ENCODE data around the gene VAV1. TPM values are rescaled to one million over a fixed set of nuclear protein-coding genes. Genes with fewer than 3 reads are reported as not detected.

The VAV1 gene
- total RNA-seq, 4 donors from 2014 or later, result 1.0 to 2.0 (median 1.4) TPM

DNA sequence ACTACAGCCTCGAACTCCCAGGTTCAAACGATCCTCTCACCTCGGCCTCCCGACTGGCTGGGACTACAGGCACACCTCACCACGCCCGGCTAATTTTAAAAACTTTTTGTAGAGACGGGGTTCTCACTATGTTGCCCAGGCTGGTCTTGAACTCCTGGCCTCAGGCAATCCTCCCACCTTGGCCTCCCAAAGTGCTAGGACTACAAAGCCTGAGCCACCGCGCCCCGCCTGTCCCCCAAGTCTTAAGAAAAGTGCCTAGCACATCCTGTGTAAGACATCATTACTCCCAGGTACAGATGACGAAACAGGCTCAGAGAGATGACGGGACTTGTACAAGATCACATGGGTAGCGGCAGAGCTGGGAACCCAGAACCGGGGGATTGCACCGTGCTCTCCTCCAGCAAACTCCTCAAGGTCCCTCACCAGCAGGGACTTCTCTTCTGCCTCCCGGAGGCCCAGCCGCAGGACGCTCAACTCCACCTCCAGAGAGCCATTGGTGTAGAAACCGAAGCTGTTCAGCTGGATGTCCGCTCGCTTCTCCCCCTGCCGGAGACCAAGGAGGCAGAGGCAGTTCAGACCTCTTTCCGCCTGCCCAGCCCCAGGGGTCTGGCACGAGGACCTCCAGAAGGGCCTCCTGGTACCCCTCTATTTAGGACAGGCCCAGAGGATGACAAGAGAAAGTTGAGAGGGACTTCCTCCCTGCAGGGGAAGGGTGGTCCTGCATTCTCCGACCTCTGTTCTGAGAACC is 36.2 kb upstream of the VAV1 start:
- TF ChIP-seq POLR2A (IDR thresholded peaks at IDR 0.05), result no peak
- TF ChIP-seq, protein P1, sequence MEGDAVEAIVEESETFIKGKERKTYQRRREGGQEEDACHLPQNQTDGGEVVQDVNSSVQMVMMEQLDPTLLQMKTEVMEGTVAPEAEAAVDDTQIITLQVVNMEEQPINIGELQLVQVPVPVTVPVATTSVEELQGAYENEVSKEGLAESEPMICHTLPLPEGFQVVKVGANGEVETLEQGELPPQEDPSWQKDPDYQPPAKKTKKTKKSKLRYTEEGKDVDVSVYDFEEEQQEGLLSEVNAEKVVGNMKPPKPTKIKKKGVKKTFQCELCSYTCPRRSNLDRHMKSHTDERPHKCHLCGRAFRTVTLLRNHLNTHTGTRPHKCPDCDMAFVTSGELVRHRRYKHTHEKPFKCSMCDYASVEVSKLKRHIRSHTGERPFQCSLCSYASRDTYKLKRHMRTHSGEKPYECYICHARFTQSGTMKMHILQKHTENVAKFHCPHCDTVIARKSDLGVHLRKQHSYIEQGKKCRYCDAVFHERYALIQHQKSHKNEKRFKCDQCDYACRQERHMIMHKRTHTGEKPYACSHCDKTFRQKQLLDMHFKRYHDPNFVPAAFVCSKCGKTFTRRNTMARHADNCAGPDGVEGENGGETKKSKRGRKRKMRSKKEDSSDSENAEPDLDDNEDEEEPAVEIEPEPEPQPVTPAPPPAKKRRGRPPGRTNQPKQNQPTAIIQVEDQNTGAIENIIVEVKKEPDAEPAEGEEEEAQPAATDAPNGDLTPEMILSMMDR (IDR thresholded peaks at IDR 0.05), result peak in 1 of 3 donors; percentile 30
- H3K4me3 ChIP-seq (ENCODE audit: low read depth, poor library complexity, severe bottlenecking), result peak overlapping the region; percentile 79
- WGBS, 2 donors, result 22 to 23% methylated on average over 23 to 24 of the region's 25 CpGs
- intact Hi-C loops (cut with DNase I; ENCODE audit: low total_unique reads), result no loop called here
- DNase-seq (ENCODE audit: low spot score in 2 of 2), result peak; percentile 77 to 94

DNA sequence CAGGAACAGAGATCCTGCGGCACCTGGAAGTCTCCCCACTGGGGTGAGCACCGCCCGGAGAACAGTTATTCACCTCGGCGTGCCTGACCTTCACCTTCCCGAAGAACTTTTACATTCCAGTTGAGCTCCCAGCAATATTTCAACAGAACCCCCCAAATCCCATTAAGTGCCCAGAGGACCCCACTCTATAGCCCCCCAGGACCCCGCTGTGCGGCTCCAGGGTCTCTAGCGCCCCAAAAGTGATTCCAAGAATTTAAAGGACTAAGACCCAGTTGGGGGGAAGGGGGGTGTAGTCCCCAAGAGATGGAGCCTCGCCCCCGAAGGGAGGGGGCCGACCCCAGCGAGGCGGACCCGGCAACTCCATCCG is 35.6 kb upstream of the VAV1 start:
- 0 to 2% methylated on average over 11 to 12 of the region's 16 CpGs for WGBS, 2 donors
- TF ChIP-seq, protein P1 (IDR thresholded peaks at IDR 0.05), result no peak
- TF ChIP-seq POLR2A (IDR thresholded peaks at IDR 0.05), result no peak
- intact Hi-C loops (cut with DNase I; ENCODE audit: low total_unique reads), result no loop called here

DNA sequence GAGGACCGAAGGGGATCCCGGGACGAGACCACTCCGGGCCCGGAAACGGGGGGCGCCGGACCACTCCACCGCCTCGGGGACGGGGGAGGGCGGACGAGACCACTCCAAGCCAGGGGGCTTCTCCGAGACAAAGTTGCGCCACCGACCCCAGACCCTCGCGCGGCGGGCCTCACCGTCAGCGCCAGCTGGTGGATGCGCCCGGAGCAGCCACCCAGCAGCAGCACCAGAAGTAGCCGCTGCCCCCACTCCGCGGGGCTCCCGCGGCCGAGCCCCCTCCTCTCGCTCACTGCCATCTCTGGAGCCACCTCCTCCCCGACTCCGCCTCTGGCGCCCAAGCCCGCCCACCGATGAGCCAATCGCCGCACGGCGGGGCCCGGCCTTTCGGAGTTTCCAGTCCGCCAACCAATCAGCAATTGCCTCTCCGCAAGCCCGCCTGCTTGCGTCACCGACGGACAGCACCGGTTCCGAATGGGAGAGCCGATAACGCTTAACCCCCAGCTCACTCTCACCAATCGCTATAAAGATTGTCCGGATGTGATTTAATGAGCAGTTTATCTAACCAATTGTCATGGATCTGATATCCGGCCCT is 35.1 kb upstream of the VAV1 start, which contains the start of gene GPR108:
GPR108 (minus strand) TSS at position 297 of the 589 bp plus-strand sequence; CDS start at position 293, 4 bp downstream.
- intact Hi-C loops (cut with DNase I; ENCODE audit: low total_unique reads), result no loop called here

More for the DNA sequence above, 35.6 kb upstream of the VAV1 start:
- no peak for DNase-seq (ENCODE audit: low spot score in 2 of 2)
- peak overlapping the region; percentile 79 for H3K4me3 ChIP-seq (ENCODE audit: low read depth, poor library complexity, severe bottlenecking)

DNA sequence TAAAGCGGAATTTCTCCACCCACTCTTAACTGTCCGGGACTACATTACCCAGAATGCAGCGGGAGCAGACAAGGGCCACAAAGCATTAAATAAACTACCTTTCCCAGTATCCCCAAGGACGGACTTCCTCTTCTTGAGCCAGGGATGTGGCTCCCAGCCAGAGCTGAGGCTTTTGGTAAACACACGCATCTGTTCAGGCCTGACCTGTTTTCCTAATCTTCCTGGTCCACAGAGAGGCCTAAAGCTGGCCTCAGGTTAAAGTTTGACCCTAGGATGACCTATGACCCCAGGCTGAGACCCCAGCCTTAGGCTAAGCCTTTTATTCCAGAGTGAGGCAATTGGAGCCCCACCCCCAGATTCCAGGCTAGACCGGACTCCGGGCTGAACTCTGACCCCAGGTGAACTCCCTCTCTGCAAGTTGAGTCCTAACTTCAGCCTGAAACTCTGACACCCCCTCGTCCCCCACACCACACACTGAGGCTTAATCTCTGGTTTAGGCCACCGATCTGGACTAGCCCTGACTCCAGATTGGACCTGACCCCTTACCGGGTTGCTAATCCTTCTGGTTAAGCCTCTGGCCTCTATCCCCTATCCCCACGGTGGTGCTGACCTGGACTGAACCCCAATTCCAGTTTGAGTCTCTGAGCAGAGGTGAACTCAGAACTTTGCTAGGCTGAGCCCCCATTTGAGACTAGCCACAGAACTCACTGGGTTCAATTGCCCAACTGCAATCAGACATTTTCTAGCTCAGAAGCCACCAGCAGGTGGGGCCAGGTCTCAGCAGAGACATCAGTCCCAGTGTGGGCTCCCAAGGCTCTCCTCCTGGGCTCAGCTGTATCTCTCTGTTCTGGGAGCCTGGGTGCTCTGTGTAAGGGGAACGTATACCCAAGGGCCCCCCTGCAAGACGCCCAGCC is 34.4 kb upstream of the VAV1 start:
- H3K4me3 ChIP-seq (ENCODE audit: low read depth, poor library complexity, severe bottlenecking), result no peak overlapping the region
- TF ChIP-seq POLR2A (IDR thresholded peaks at IDR 0.05), result no peak
- TF ChIP-seq, protein P1 (IDR thresholded peaks at IDR 0.05), result peak in 1 of 3 donors; percentile 58
- 9 to 16% methylated on average over 13 of the region's 13 CpGs for WGBS, 2 donors
- DNase-seq (ENCODE audit: low spot score in 2 of 2), result peak; percentile 83 to 98
- intact Hi-C loops (cut with DNase I; ENCODE audit: low total_unique reads), result no loop called here

More for the DNA sequence above, 35.1 kb upstream of the VAV1 start, which contains the start of gene GPR108:
- WGBS, 2 donors, result 0 to 1% methylated on average over 43 to 44 of the region's 55 CpGs
- peak; percentile 100 for DNase-seq (ENCODE audit: low spot score in 2 of 2)
- H3K4me3 ChIP-seq (ENCODE audit: low read depth, poor library complexity, severe bottlenecking), result peak within 1 kb of the TSS; percentile 79
- TF ChIP-seq, protein P1 (IDR thresholded peaks at IDR 0.05), result no peak
- TF ChIP-seq POLR2A (IDR thresholded peaks at IDR 0.05), result no peak

DNA sequence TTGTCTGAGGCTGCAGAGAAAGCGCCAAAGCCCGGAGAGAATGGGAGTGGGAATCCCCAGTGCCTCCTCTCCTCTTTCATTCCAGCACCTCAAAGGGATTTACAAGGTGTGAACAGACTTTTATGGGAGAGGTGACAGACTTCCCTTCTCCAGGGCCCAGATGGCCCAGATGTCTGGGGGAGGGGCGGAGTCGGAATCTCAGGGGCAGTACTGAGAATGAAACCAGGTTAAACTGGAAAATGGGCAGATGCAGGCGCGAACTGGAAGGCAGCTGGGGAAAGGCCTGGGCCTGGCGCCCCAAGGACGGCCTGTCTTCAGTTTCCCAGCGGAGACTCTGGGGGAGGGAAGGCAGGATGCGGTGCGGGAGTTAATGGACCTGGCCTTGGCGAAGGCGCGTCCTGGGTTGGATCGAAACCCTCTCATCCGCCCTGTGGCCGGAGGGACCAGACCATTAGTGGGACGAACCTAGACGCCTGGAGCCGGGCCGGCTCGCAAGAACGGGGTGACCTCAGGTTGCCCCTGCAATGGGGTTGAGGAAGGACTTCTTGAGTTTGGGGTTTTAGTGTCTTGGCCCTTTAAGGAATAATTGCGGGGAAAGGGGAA is 33.6 kb upstream of the VAV1 start:
- no peak overlapping the region for H3K4me3 ChIP-seq (ENCODE audit: low read depth, poor library complexity, severe bottlenecking)
- TF ChIP-seq POLR2A (IDR thresholded peaks at IDR 0.05), result no peak
- TF ChIP-seq, protein P1 (IDR thresholded peaks at IDR 0.05), result no peak
- intact Hi-C loops (cut with DNase I; ENCODE audit: low total_unique reads), result no loop called here
- WGBS, 2 donors, result 5 to 9% methylated on average over 18 to 24 of the region's 24 CpGs
- peak; percentile 51 to 93 for DNase-seq (ENCODE audit: low spot score in 2 of 2)
